ENCODE measurements around the gene LRRIQ4. TPM values are rescaled to one million over a fixed set of nuclear protein-coding genes. Genes with fewer than 3 reads are reported as not detected.
A peak's percentile ranks its signal among the peaks of the same experiment; 100 is the strongest.

The LRRIQ4 gene
- total RNA-seq, 6 experiments from 2014 or later, result not detected

GRCh38 chr3:169879845-169880575 is 67.3 kb downstream of the LRRIQ4 start:
- H3K27me3 ChIP-seq, result no peaks in the 10 kb centered on the region
- H3K4me1 ChIP-seq, result peaks cover 0 to 7% (median 0%) of the 10 kb centered on the region in 4 donors
- intact Hi-C loops (cut with DNase I), result no loop called here
- no peak for DNase-seq
- WGBS (ENCODE audit: insufficient coverage, low coverage, low lambda C conversion rate, missing lambda C conversion rate), result no CpG with 5 or more reads among the region's 3 CpGs
- ATAC-seq, result peak in 2 of 4 donors; percentile 7 to 20
- no peaks in the 10 kb centered on the region for H3K36me3 ChIP-seq
- H3K27ac ChIP-seq, result no peak overlapping the region
- H3K9me3 ChIP-seq, result no peaks in the 10 kb centered on the region
- TF ChIP-seq CTCF (IDR thresholded peaks at IDR 0.05) (no peak), POLR2A (IDR thresholded peaks at IDR 0.05) (no peak)
- H3K4me3 ChIP-seq, result no peak overlapping the region

- Histone ChIP-seq H3K36me3 (no peaks in the 10 kb centered on the region), H3K27ac (no peak overlapping the region), H3K4me3 (no peak overlapping the region), H3K4me1 (peaks cover 0 to 7% (median 0%) of the 10 kb centered on the region in 4 donors), H3K9me3 (no peaks in the 10 kb centered on the region), H3K27me3 (no peaks in the 10 kb centered on the region)
- DNase-seq (no peak), ATAC-seq (peak in 3 of 4 donors; percentile 33 to 56 (median 40))
- intact Hi-C loops (cut with DNase I), result no loop called here
- WGBS (ENCODE audit: insufficient coverage, low coverage, low lambda C conversion rate, missing lambda C conversion rate), result 72% methylated on average over 3 of the region's 4 CpGs
- TF ChIP-seq POLR2A (IDR thresholded peaks at IDR 0.05) (no peak), CTCF (IDR thresholded peaks at IDR 0.05) (no peak)
Observed at GRCh38 chr3:169880576-169881250, 68.0 kb downstream of the LRRIQ4 start.

GRCh38 chr3:169886671-169887070 is 74.0 kb downstream of the LRRIQ4 start:
- Histone ChIP-seq H3K27me3 (no peaks in the 10 kb centered on the region), H3K27ac (no peak overlapping the region), H3K36me3 (no peaks in the 10 kb centered on the region), H3K9me3 (no peaks in the 10 kb centered on the region), H3K4me3 (no peak overlapping the region), H3K4me1 (peaks cover 0 to 5% (median 2%) of the 10 kb centered on the region in 4 donors)
- intact Hi-C loops (cut with DNase I), result no loop called here
- TF ChIP-seq CTCF (IDR thresholded peaks at IDR 0.05) (no peak), POLR2A (IDR thresholded peaks at IDR 0.05) (no peak)
- ATAC-seq (peak; percentile 99 to 100 (median 100)), DNase-seq (peak; percentile 85 to 96 (median 87))
- WGBS (ENCODE audit: insufficient coverage, low coverage, low lambda C conversion rate, missing lambda C conversion rate), result 5% methylated on average over 4 of the region's 5 CpGs

Other genes starting within 250 kb of the LRRIQ4 start
- gene MECOM, start 149.2 kb upstream of the LRRIQ4 start, total RNA-seq, result 1 to 10 TPM; 1.1 to 2.9 (median 1.8) TPM
- gene TERC, start 47.8 kb upstream of the LRRIQ4 start, total RNA-seq, result 100 to 1,000 TPM in 2 of 6 experiments, 1 to 10 TPM in 1, not detected in 3; 1.5 to 127 (median 119) TPM
- 1 to 10 TPM; 1.1 to 2.3 (median 1.6) TPM for gene ACTRT3, start 43.3 kb upstream of the LRRIQ4 start, total RNA-seq
- gene MYNN, start 39.5 kb upstream of the LRRIQ4 start, total RNA-seq, result 1 to 10 TPM; 5.6 to 6.7 (median 5.9) TPM
- gene LRRC34, start within 50 bp of the LRRIQ4 start, total RNA-seq, result 1 to 10 TPM in 1 of 6 experiments, under 1 TPM in 4, not detected in 1; 0.06 to 1.9 (median 0.60) TPM
- gene LRRC31, start 57.1 kb downstream of the LRRIQ4 start, total RNA-seq, result 1 to 10 TPM in 5 of 6 experiments, under 1 TPM in 1; 0.78 to 5.0 (median 2.2) TPM
- gene SAMD7, start 98.7 kb downstream of the LRRIQ4 start, total RNA-seq, result not detected
- gene SEC62, start 153.9 kb downstream of the LRRIQ4 start, total RNA-seq, result 100 to 1,000 TPM in 3 of 6 experiments, 10 to 100 TPM in 3; 38.5 to 133 (median 96.5) TPM
- gene GPR160, start 225.1 kb downstream of the LRRIQ4 start, total RNA-seq, result 1 to 10 TPM; 1.0 to 4.2 (median 1.6) TPM